Kidney (tissue), 14 donors: Measurements from ENCODE around the gene APLNR. TPM values are rescaled to one million over a fixed set of nuclear protein-coding genes. Genes with fewer than 3 reads are reported as not detected.

ENCODE experiments used
- DNase-seq, 5 donors: peaks; one replicate each; pipeline ENCODE4 v3.0.0-alpha.2; 2013 to 2020
- FAIRE-seq: peaks from 2 replicates; lab custom pipeline; 2012; peaks lifted over from hg19 to GRCh38; lab: Jason Lieb, UNC
- H3K27ac ChIP-seq, 2 donors: one replicate each; pipeline ENCODE4 v1.7.0; 2013; ENCODE audit warnings: low read depth in 2 of 2, low read length in 2 of 2, inconsistent platforms in 1 of 2
- H3K27me3 ChIP-seq: one replicate; pipeline ENCODE4 v1.7.1; 2013; ENCODE audit warnings: low read length, inconsistent platforms; ENCODE audit not compliant: control insufficient read depth, insufficient read depth
- H3K36me3 ChIP-seq, 3 donors: one replicate each; pipeline versions ENCODE4 v1.7.0 to v1.7.1; 2013; ENCODE audit warnings: low read length in 3 of 3, control low read depth in 1 of 3, inconsistent platforms in 1 of 3; ENCODE audit not compliant: insufficient read depth in 3 of 3, control insufficient read depth in 2 of 3
- H3K4me1 ChIP-seq, 3 donors: one replicate each; pipeline versions ENCODE4 v1.7.0 to v1.7.1; 2013; ENCODE audit warnings: low read length in 3 of 3, inconsistent platforms in 1 of 3, low read depth in 1 of 3; ENCODE audit not compliant: control insufficient read depth in 2 of 3, insufficient read depth in 2 of 3
- H3K4me3 ChIP-seq, 3 donors: one replicate each; pipeline versions ENCODE4 v1.7.0 to v1.8.1; 2013; ENCODE audit warnings: low read length in 3 of 3, control low read depth in 1 of 3, inconsistent platforms in 1 of 3
- H3K9ac ChIP-seq, 3 donors: one replicate each; pipeline versions ENCODE4 v1.7.0 to v1.7.1; 2013; ENCODE audit warnings: low read length in 3 of 3, control low read depth in 1 of 3, inconsistent platforms in 1 of 3
- H3K9me3 ChIP-seq, 3 donors: one replicate each; pipeline versions ENCODE4 v1.7.0 to v1.7.1; 2013; ENCODE audit warnings: low read length in 3 of 3, control low read depth in 1 of 3, inconsistent platforms in 1 of 3; ENCODE audit not compliant: control insufficient read depth in 2 of 3, insufficient read depth in 1 of 3
- CTCF ChIP-seq: IDR thresholded peaks from 3 replicates; pipeline ENCODE4 v1.5.1; 2012; ENCODE audit warnings: mild to moderate bottlenecking, moderate library complexity, borderline replicate concordance; ENCODE audit not compliant: insufficient read depth; ENCODE audit errors: extremely low read depth
- intact Hi-C: fragments of 100-400 bp; cut with DNase I; formaldehyde crosslinking; loops from one replicate; pipeline ENCODE4 v1.11.1; 2022
- polyA plus RNA-seq: library from polyadenylated mRNA; stranded (reverse); fragments of 350-450 nt; fragmentation: Illumina TruSeq; extraction: RNeasy Lipid Tissue Mini Kit (QIAGEN cat#74804); gene quantifications from one replicate; pipeline ENCODE4 v1.2.3, GENCODE V29; 2014; ENCODE audit warnings: low read depth, low replicate concordance; ENCODE audit not compliant: insufficient read depth
- total RNA-seq: library from RNA; stranded (reverse); fragmentation: NEBNext Ultra II Directional; extraction: Animal tissue kit (Norgen Biotek cat#: 25700); gene quantifications from one replicate; pipeline ENCODE4 v1.2.1, GENCODE V29; 2021
- donor health status: control.
- donor health status: control.
- donor health status: control.
- donor health status: control.
- donor health status: control.
- donor health status: DM: yes; HTN: yes; CAD: no.
- donor health status: Normal renal cell carcinoma (clear cell type).

Gene APLNR
- total and polyA plus RNA-seq, 2 donors from 2014 or later: 5.3 to 16.6 TPM

GRCh38 chr11:57235761-57236703, 1.0 kb downstream of the APLNR start:
- no peaks in the 10 kb centered on the region for H3K9me3 ChIP-seq
- no peak overlapping the region for H3K27ac ChIP-seq
- no peak for TF ChIP-seq CTCF
- peaks cover 2% of the 10 kb centered on the region for H3K27me3 ChIP-seq
- intact Hi-C loops: no loop called here
- DNase-seq (no peak), FAIRE-seq (no peak)
- H3K9ac ChIP-seq: no peak overlapping the region
- H3K4me3 ChIP-seq: peak overlapping the region; percentile 23 to 56 (median 40)
- no peaks in the 10 kb centered on the region for H3K4me1 ChIP-seq
- H3K36me3 ChIP-seq: no peaks in the 10 kb centered on the region

- TF ChIP-seq CTCF: no peak
- FAIRE-seq: no peak
- H3K27ac ChIP-seq: no peak overlapping the region
- no peaks in the 10 kb centered on the region for H3K36me3 ChIP-seq
- peaks cover 2% of the 10 kb centered on the region for H3K27me3 ChIP-seq
- H3K4me3 ChIP-seq: peak overlapping the region in 1 of 3 donors; percentile 20
- H3K4me1 ChIP-seq: no peaks in the 10 kb centered on the region
- intact Hi-C loops: no loop called here
- no peak overlapping the region for H3K9ac ChIP-seq
- no peak for DNase-seq
- no peaks in the 10 kb centered on the region for H3K9me3 ChIP-seq
Observed at GRCh38 chr11:57233702-57234101, 3.3 kb downstream of the APLNR start.

- FAIRE-seq (no peak), DNase-seq (no peak)
- Histone ChIP-seq H3K36me3 (no peaks in the 10 kb centered on the region), H3K9me3 (no peaks in the 10 kb centered on the region), H3K4me3 (no peak overlapping the region), H3K4me1 (no peaks in the 10 kb centered on the region), H3K27me3 (peaks cover 2% of the 10 kb centered on the region), H3K27ac (no peak overlapping the region), H3K9ac (no peak overlapping the region)
- no peak for TF ChIP-seq CTCF
- intact Hi-C loops: no loop called here
Observed at GRCh38 chr11:57231539-57232253, 5.4 kb downstream of the APLNR start.
